WTC11 (cell line): Measurements from ENCODE around the gene ITCH. TPM values are rescaled to one million over a fixed set of nuclear protein-coding genes. Genes with fewer than 3 reads are reported as not detected.

Experiments
- ATAC-seq: fragments of 200-7000 bp; cut with Tn5 transposase; 2 replicates; pipeline ENCODE4 v1.10.0; 2021; ENCODE audit warnings: mild to moderate bottlenecking, moderate library complexity
- CTCF ChIA-PET: fragments of 300-600 bp; sonication (Branson Sonifier 250); formaldehyde crosslinking; loops from one replicate; lab custom pipeline; 2021; ENCODE audit warnings: antibody characterized with exemption; lab: Charles Lee
- POLR2A ChIA-PET: fragments of 350-600 bp; sonication (Branson Sonifier 250); formaldehyde crosslinking; loops from one replicate; lab custom pipeline; 2021; ENCODE audit warnings: antibody characterized with exemption; lab: Charles Lee
- DNase-seq: peaks from one replicate; pipeline ENCODE4 v3.0.0; 2021; ENCODE audit warnings: low spot score
- H3K27ac Mint-ChIP-seq: 2 replicates; pipeline ENCODE4 v1.8.0; 2021; ENCODE audit warnings: mixed read lengths
- H3K27me3 Mint-ChIP-seq: 2 replicates; pipeline ENCODE4 v1.8.0; 2021; ENCODE audit warnings: low read depth, mild to moderate bottlenecking, moderate library complexity, mixed read lengths
- H3K36me3 Mint-ChIP-seq: 2 replicates; pipeline ENCODE4 v1.8.0; 2021; ENCODE audit warnings: mixed read lengths
- H3K4me1 Mint-ChIP-seq: 2 replicates; pipeline ENCODE4 v1.8.0; 2022; ENCODE audit warnings: mixed read lengths
- H3K4me3 Mint-ChIP-seq: 2 replicates; pipeline ENCODE4 v1.8.0; 2021; ENCODE audit warnings: mild to moderate bottlenecking, moderate library complexity, mixed read lengths
- H3K9me3 Mint-ChIP-seq: 2 replicates; pipeline ENCODE4 v1.8.0; 2021; ENCODE audit warnings: mixed read lengths
- FOXJ3 ChIP-seq: sonication (generic); formaldehyde crosslinking; IDR thresholded peaks from 2 replicates; pipeline ENCODE4 v1.9.0; 2021; ENCODE audit warnings: missing genetic modification reagents, mild to moderate bottlenecking, borderline replicate concordance
- JAZF1 ChIP-seq: fragments of 250-450 bp; sonication (Bioruptor Pico); IDR thresholded peaks from 2 replicates; pipeline ENCODE4 v1.9.0; 2021; ENCODE audit warnings: moderate library complexity, mild to moderate bottlenecking, inconsistent platforms
- NFATC4 ChIP-seq: fragments of 250-450 bp; sonication (Bioruptor Pico); IDR thresholded peaks from 2 replicates; pipeline ENCODE4 v1.9.0; 2021; ENCODE audit warnings: mild to moderate bottlenecking
- NR2C2 ChIP-seq: sonication (generic); formaldehyde crosslinking; IDR thresholded peaks from 2 replicates; pipeline ENCODE4 v1.8.0; 2022; ENCODE audit warnings: mild to moderate bottlenecking, missing genetic modification reagents
- OVOL2 ChIP-seq: fragments of 250-450 bp; sonication (Bioruptor Pico); IDR thresholded peaks from 2 replicates; pipeline ENCODE4 v1.9.0; 2021; ENCODE audit warnings: mild to moderate bottlenecking, borderline replicate concordance
- SOX15 ChIP-seq: fragments of 250-450 bp; sonication (Bioruptor Pico); IDR thresholded peaks from 2 replicates; pipeline ENCODE4 v1.9.0; 2021; ENCODE audit warnings: mild to moderate bottlenecking
- ZNF121 ChIP-seq: sonication (generic); formaldehyde crosslinking; IDR thresholded peaks from 2 replicates; pipeline ENCODE4 v1.8.0; 2023; ENCODE audit warnings: missing genetic modification reagents
- ZNF671 ChIP-seq: fragments of 250-450 bp; sonication (Bioruptor Pico); IDR thresholded peaks from 2 replicates; pipeline ENCODE4 v1.8.0; 2021; ENCODE audit warnings: mild to moderate bottlenecking
- total RNA-seq: library from RNA; stranded (reverse); gene quantifications from 3 replicates; pipeline ENCODE4 v1.2.3, GENCODE V29; 2021
- TF ChIP-seq, protein P1 (sequence below): sonication (generic); formaldehyde crosslinking; IDR thresholded peaks from 2 replicates; pipeline ENCODE4 v1.8.0; 2023; ENCODE audit warnings: mild to moderate bottlenecking, missing genetic modification reagents
- TF ChIP-seq, protein P2 (sequence below): sonication (generic); formaldehyde crosslinking; IDR thresholded peaks from 2 replicates; pipeline ENCODE4 v1.8.0; 2022; ENCODE audit warnings: mild to moderate bottlenecking, missing genetic modification reagents
- TF ChIP-seq, protein P3 (sequence below): sonication (generic); formaldehyde crosslinking; IDR thresholded peaks from 2 replicates; pipeline ENCODE4 v1.8.1; 2023; ENCODE audit warnings: mild to moderate bottlenecking, missing genetic modification reagents
- TF ChIP-seq, protein P4 (sequence below): sonication (generic); formaldehyde crosslinking; IDR thresholded peaks from 2 replicates; pipeline ENCODE4 v1.8.1; 2022; ENCODE audit warnings: mild to moderate bottlenecking, moderate library complexity, missing genetic modification reagents
- TF ChIP-seq, protein P5 (sequence below): sonication (generic); formaldehyde crosslinking; IDR thresholded peaks from 2 replicates; pipeline ENCODE4 v1.8.0; 2022; ENCODE audit warnings: mild to moderate bottlenecking, missing genetic modification reagents

The ITCH gene
- total RNA-seq, 1 experiment from 2014 or later: 35.8 TPM

DNA sequence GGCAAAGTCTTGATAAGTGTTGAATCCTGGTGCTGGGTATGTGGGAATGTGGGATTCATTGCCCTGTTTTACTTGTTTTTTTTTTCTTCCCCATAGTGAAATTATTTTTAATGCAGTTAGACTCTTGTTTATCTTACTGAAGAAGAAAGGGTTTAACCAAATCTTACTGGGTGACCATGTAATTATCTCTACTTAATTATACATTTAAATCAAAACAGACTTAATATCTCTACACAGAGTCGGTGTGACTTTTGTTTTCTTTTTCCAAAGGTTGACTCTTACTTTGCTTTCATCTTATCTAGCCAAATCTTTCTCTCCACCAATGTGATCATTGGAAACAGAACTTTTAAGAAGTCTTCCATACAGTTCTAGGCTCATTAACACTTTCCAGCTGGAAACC, 85.4 kb downstream of the ITCH start (continued):
- TF ChIP-seq, protein P1, sequence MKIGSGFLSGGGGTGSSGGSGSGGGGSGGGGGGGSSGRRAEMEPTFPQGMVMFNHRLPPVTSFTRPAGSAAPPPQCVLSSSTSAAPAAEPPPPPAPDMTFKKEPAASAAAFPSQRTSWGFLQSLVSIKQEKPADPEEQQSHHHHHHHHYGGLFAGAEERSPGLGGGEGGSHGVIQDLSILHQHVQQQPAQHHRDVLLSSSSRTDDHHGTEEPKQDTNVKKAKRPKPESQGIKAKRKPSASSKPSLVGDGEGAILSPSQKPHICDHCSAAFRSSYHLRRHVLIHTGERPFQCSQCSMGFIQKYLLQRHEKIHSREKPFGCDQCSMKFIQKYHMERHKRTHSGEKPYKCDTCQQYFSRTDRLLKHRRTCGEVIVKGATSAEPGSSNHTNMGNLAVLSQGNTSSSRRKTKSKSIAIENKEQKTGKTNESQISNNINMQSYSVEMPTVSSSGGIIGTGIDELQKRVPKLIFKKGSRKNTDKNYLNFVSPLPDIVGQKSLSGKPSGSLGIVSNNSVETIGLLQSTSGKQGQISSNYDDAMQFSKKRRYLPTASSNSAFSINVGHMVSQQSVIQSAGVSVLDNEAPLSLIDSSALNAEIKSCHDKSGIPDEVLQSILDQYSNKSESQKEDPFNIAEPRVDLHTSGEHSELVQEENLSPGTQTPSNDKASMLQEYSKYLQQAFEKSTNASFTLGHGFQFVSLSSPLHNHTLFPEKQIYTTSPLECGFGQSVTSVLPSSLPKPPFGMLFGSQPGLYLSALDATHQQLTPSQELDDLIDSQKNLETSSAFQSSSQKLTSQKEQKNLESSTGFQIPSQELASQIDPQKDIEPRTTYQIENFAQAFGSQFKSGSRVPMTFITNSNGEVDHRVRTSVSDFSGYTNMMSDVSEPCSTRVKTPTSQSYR: no peak
- no peak for TF ChIP-seq NR2C2 (CRISPR knock-in tag)

DNA sequence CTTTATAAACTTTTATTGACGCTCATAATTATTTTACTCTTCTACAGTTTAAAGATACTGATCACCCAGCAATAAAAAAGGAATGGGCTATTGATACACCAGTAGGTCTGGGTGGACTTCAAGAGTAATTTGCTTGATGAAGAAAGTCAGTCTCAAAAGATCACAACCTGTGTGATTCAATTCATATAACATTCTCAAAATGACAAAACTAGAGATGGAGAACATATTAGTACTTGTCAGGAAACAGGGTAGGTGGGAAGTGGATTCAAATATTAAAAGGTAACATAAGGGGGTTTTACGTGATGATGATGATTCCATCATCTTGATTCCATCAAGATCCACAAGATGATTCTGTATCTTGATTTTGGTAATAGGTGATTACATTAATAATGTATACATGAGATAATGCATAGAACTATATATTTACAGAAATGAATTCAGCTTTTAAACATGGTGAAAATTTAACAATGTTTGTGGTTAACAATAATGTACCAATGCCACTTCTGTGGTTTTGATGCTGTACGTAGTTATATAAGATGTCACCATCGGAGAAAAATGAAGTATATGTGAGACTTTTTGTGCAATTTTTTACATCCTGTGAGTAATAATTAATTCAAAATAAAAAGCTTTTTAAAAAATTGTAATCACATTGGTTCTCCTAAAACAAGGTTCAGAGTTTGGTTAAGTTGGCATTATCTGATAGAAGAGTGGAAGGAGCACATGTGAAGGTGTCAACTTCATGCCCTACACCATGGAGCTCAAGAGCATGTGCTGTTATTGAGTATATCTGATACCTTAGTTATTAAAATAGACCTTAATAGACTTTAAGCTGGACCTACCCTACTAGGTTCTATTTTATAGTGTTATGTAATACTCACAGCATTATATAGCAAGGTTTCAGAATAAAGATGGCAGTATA, 86.9 kb downstream of the ITCH start:
- no peak for TF ChIP-seq SOX15 (CRISPR knock-in tag)
- TF ChIP-seq, protein P2, sequence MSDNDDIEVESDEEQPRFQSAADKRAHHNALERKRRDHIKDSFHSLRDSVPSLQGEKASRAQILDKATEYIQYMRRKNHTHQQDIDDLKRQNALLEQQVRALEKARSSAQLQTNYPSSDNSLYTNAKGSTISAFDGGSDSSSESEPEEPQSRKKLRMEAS (CRISPR knock-in tag): no peak
- TF ChIP-seq OVOL2: no peak
- TF ChIP-seq, protein P3, sequence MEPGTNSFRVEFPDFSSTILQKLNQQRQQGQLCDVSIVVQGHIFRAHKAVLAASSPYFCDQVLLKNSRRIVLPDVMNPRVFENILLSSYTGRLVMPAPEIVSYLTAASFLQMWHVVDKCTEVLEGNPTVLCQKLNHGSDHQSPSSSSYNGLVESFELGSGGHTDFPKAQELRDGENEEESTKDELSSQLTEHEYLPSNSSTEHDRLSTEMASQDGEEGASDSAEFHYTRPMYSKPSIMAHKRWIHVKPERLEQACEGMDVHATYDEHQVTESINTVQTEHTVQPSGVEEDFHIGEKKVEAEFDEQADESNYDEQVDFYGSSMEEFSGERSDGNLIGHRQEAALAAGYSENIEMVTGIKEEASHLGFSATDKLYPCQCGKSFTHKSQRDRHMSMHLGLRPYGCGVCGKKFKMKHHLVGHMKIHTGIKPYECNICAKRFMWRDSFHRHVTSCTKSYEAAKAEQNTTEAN (CRISPR knock-in tag): no peak
- Mint-ChIP-seq H3K36me3 (peaks cover 56% of the 10 kb centered on the region), H3K27me3 (no peaks in the 10 kb centered on the region), H3K27ac (no peak overlapping the region), H3K4me1 (no peaks in the 10 kb centered on the region), H3K4me3 (no peak overlapping the region), H3K9me3 (no peaks in the 10 kb centered on the region)
- ATAC-seq (no peak), DNase-seq (no peak)
- CTCF ChIA-PET: interaction anchor here (0.5 to 2.7 kb wide), 4 partner anchors 24 to 137 kb away, joined by 3 to 9 read pairs (median 4); no protein-coding TSS in a partner anchor
- POLR2A ChIA-PET: no interaction called here

DNA sequence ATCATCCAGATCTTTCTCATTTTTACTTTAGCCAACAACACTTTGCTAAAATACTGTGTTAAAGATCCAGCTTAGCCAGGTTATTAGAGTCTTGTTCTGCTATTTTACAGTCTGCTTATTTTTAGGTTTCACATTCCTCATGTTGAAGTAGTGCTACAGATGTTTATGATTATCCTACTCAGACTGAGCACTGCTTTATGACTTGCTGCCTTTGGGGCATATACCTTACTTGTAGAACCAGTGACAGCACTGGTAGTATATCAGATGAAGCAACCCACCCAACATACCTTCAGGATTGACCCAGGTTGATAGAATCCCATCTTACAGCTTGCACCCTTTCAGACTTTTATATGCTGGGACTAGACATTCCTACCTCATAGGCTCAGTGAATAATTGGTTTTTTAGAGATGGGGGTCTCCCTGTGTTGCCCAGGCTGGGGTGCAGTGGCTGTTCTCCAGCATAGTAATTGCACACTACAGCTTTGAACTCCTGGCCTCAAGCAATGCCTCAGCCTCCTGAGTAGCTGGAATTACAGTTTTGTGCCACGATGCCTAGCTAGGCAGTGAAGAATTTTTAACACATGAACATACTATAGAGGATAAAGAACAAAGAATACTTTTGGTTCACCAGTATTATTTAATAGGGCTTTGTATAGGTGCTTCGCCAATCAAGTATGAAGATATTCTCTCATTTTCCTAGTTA, 89.4 kb downstream of the ITCH start:
- no peak for DNase-seq
- Mint-ChIP-seq H3K36me3 (peaks cover 38% of the 10 kb centered on the region), H3K4me1 (no peaks in the 10 kb centered on the region), H3K9me3 (no peaks in the 10 kb centered on the region), H3K27me3 (no peaks in the 10 kb centered on the region), H3K27ac (no peak overlapping the region)
- ChIA-PET POLR2A (no interaction called here), CTCF (interaction anchor here (0.7 to 2.7 kb wide), 3 partner anchors 70 to 140 kb away, joined by 3 to 12 read pairs (median 9); no protein-coding TSS in a partner anchor)
- no peak for ATAC-seq
- TF ChIP-seq NFATC4 (CRISPR knock-in tag) (no peak), JAZF1 (CRISPR knock-in tag) (no peak), ZNF121 (CRISPR knock-in tag) (no peak), ZNF671 (CRISPR knock-in tag) (no peak), FOXJ3 (no peak)
- TF ChIP-seq, protein P4, sequence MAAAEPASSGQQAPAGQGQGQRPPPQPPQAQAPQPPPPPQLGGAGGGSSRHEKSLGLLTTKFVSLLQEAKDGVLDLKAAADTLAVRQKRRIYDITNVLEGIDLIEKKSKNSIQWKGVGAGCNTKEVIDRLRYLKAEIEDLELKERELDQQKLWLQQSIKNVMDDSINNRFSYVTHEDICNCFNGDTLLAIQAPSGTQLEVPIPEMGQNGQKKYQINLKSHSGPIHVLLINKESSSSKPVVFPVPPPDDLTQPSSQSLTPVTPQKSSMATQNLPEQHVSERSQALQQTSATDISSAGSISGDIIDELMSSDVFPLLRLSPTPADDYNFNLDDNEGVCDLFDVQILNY (CRISPR knock-in tag): no peak
- TF ChIP-seq, protein P5, sequence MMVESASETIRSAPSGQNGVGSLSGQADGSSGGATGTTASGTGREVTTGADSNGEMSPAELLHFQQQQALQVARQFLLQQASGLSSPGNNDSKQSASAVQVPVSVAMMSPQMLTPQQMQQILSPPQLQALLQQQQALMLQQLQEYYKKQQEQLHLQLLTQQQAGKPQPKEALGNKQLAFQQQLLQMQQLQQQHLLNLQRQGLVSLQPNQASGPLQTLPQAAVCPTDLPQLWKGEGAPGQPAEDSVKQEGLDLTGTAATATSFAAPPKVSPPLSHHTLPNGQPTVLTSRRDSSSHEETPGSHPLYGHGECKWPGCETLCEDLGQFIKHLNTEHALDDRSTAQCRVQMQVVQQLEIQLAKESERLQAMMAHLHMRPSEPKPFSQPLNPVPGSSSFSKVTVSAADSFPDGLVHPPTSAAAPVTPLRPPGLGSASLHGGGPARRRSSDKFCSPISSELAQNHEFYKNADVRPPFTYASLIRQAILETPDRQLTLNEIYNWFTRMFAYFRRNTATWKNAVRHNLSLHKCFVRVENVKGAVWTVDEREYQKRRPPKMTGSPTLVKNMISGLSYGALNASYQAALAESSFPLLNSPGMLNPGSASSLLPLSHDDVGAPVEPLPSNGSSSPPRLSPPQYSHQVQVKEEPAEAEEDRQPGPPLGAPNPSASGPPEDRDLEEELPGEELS: no peak
- TF ChIP-seq, all 79 proteins: peak for 0
- H3K4me3 Mint-ChIP-seq: no peak overlapping the region
